Measurements from ENCODE around the gene RPL18A. TPM values are rescaled to one million over a fixed set of nuclear protein-coding genes. Genes with fewer than 3 reads are reported as not detected.
A peak's percentile ranks its signal among the peaks of the same experiment; 100 is the strongest.

The RPL18A gene
- total RNA-seq, 6 experiments from 2014 or later = 1,774 to 2,038 (median 1,892) TPM

GRCh38 chr19:17862711-17863519 lies 3.2 kb downstream of the RPL18A start:
- no peak overlapping the region; the same call in 1 of the 2 replicates for H3K27ac Mint-ChIP-seq
- H3K9me3 Mint-ChIP-seq = no peaks in the 10 kb centered on the region
- peaks cover 30% of the 10 kb centered on the region for H3K27me3 Mint-ChIP-seq (ENCODE audit: insufficient read depth)
- peaks cover 27% of the 10 kb centered on the region for H3K36me3 Mint-ChIP-seq (ENCODE audit: low read depth)
- H3K4me1 Mint-ChIP-seq (ENCODE audit: low read depth) = peaks cover 23% of the 10 kb centered on the region
- DNase-seq = no peak
- no peak overlapping the region for H3K4me3 Mint-ChIP-seq
- TF ChIP-seq CTCF (IDR thresholded peaks at IDR 0.05) = no peak

- peaks cover 27% of the 10 kb centered on the region for H3K36me3 Mint-ChIP-seq (ENCODE audit: low read depth)
- TF ChIP-seq CTCF (IDR thresholded peaks at IDR 0.05) = no peak
- H3K9me3 Mint-ChIP-seq = no peaks in the 10 kb centered on the region
- no peak for DNase-seq
- no peak overlapping the region for H3K4me3 Mint-ChIP-seq
- H3K4me1 Mint-ChIP-seq (ENCODE audit: low read depth) = peaks cover 23% of the 10 kb centered on the region
- peak overlapping the region; percentile 24; the same call in 1 of the 2 replicates for H3K27ac Mint-ChIP-seq
- H3K27me3 Mint-ChIP-seq (ENCODE audit: insufficient read depth) = peaks cover 35% of the 10 kb centered on the region
Measured at GRCh38 chr19:17863520-17864182, 3.9 kb downstream of the RPL18A start.

- no peak for TF ChIP-seq CTCF (IDR thresholded peaks at IDR 0.05)
- peaks cover 34% of the 10 kb centered on the region for H3K27me3 Mint-ChIP-seq (ENCODE audit: insufficient read depth)
- peaks cover 17% of the 10 kb centered on the region for H3K4me1 Mint-ChIP-seq (ENCODE audit: low read depth)
- DNase-seq = no peak
- peak overlapping the region; percentile 9; the same call in 1 of the 2 replicates for H3K4me3 Mint-ChIP-seq
- H3K9me3 Mint-ChIP-seq = no peaks in the 10 kb centered on the region
- H3K27ac Mint-ChIP-seq = peak overlapping the region; percentile 60
- H3K36me3 Mint-ChIP-seq (ENCODE audit: low read depth) = peaks cover 16% of the 10 kb centered on the region
Measured at GRCh38 chr19:17865364-17866311, 5.9 kb downstream of the RPL18A start.

GRCh38 chr19:17866312-17866963 lies 6.7 kb downstream of the RPL18A start:
- H3K4me1 Mint-ChIP-seq (ENCODE audit: low read depth) = peaks cover 9% of the 10 kb centered on the region

More at GRCh38 chr19:17866312-17866963, 6.7 kb downstream of the RPL18A start:
- no peak for DNase-seq
- Mint-ChIP-seq H3K9me3 (no peaks in the 10 kb centered on the region), H3K27me3 (ENCODE audit: insufficient read depth) (peaks cover 38% of the 10 kb centered on the region), H3K27ac (no peak overlapping the region), H3K36me3 (ENCODE audit: low read depth) (peaks cover 8% of the 10 kb centered on the region), H3K4me3 (no peak overlapping the region)
- TF ChIP-seq CTCF (IDR thresholded peaks at IDR 0.05) = no peak
